ENCODE data around the gene RGS8. TPM values are rescaled to one million over a fixed set of nuclear protein-coding genes. Genes with fewer than 3 reads are reported as not detected.

RGS8 gene
- total RNA-seq, 1 experiment from 2014 or later, result not detected

- no peak for DNase-seq (ENCODE audit: extremely low read depth, low read depth)
Measured at GRCh38 chr1:182644886-182645285, 39.5 kb downstream of the RGS8 start.

GRCh38 chr1:182643699-182644098, 40.7 kb downstream of the RGS8 start:
- no peak for DNase-seq (ENCODE audit: extremely low read depth, low read depth)

- DNase-seq (ENCODE audit: extremely low read depth, low read depth), result no peak
Measured at GRCh38 chr1:182642461-182642860, 41.9 kb downstream of the RGS8 start.

GRCh38 chr1:182641561-182641960, 42.8 kb downstream of the RGS8 start:
- DNase-seq (ENCODE audit: extremely low read depth, low read depth), result no peak

- DNase-seq (ENCODE audit: extremely low read depth, low read depth), result no peak
Measured at GRCh38 chr1:182639330-182639729, 45.1 kb downstream of the RGS8 start.

- no peak for DNase-seq (ENCODE audit: extremely low read depth, low read depth)
Measured at GRCh38 chr1:182637769-182638168, 46.6 kb downstream of the RGS8 start.

GRCh38 chr1:182635871-182636270, 48.5 kb downstream of the RGS8 start:
- no peak for DNase-seq (ENCODE audit: extremely low read depth, low read depth)

Other genes with a start within 250 kb of the RGS8 start
- gene RGSL1, start 234.4 kb downstream of the RGS8 start, total RNA-seq (2014; rRNA removed; shearing (Covaris generic)), result 0.07 TPM in 1 of 2 replicates, not detected in the other
- gene RNASEL, start 95.3 kb downstream of the RGS8 start, total RNA-seq (2014; rRNA removed; shearing (Covaris generic)), result 6.6 and 7.6 TPM in 2 replicates
- 25.1 and 27.4 TPM in 2 replicates for gene RGS16, start 80.2 kb downstream of the RGS8 start, total RNA-seq (2014; rRNA removed; shearing (Covaris generic))
- gene NPL, start 105.2 kb upstream of the RGS8 start, total RNA-seq (2014; rRNA removed; shearing (Covaris generic)), result 10.7 and 23.7 TPM in 2 replicates
- gene DHX9, start 154.8 kb upstream of the RGS8 start, total RNA-seq (2014; rRNA removed; shearing (Covaris generic)), result 100 and 131 TPM in 2 replicates